Subcutaneous abdominal adipose tissue (tissue), 5 donors: ENCODE data around the gene AQP5.

Experiments used
- H3K27ac ChIP-seq: one replicate; pipeline ENCODE4 v1.7.0; 2013; ENCODE audit warnings: low read depth, mild to moderate bottlenecking, inconsistent platforms, low read length, moderate library complexity
- H3K27me3 ChIP-seq, 5 donors: one replicate each; pipeline ENCODE4 v1.7.0; 2013; ENCODE audit warnings: low read length in 5 of 5, inconsistent platforms in 1 of 5; ENCODE audit not compliant: control insufficient read depth in 5 of 5, insufficient read depth in 4 of 5
- H3K36me3 ChIP-seq, 5 donors: one replicate each; pipeline ENCODE4 v1.7.0; 2013; ENCODE audit warnings: low read length in 5 of 5; ENCODE audit not compliant: control insufficient read depth in 5 of 5, insufficient read depth in 5 of 5
- H3K4me1 ChIP-seq, 5 donors: one replicate each; pipeline ENCODE4 v1.7.0; 2013; ENCODE audit warnings: low read length in 5 of 5, mild to moderate bottlenecking in 3 of 5, moderate library complexity in 1 of 5; ENCODE audit not compliant: control insufficient read depth in 5 of 5, insufficient read depth in 5 of 5
- H3K4me3 ChIP-seq, 5 donors: one replicate each; pipeline ENCODE4 v1.7.0; 2013; ENCODE audit warnings: low read length in 5 of 5, low read depth in 1 of 5
- H3K9ac ChIP-seq, 5 donors: one replicate each; pipeline ENCODE4 v1.7.0; 2013; ENCODE audit warnings: low read length in 5 of 5, mild to moderate bottlenecking in 4 of 5, moderate library complexity in 3 of 5
- H3K9me3 ChIP-seq, 5 donors: one replicate each; pipeline ENCODE4 v1.7.0; 2013; ENCODE audit warnings: low read length in 5 of 5; ENCODE audit not compliant: control insufficient read depth in 5 of 5
- donor health status: healthy.
- donor health status: healthy.
- donor health status: healthy.
- donor health status: healthy.
- donor health status: healthy.

The AQP5 gene

DNA sequence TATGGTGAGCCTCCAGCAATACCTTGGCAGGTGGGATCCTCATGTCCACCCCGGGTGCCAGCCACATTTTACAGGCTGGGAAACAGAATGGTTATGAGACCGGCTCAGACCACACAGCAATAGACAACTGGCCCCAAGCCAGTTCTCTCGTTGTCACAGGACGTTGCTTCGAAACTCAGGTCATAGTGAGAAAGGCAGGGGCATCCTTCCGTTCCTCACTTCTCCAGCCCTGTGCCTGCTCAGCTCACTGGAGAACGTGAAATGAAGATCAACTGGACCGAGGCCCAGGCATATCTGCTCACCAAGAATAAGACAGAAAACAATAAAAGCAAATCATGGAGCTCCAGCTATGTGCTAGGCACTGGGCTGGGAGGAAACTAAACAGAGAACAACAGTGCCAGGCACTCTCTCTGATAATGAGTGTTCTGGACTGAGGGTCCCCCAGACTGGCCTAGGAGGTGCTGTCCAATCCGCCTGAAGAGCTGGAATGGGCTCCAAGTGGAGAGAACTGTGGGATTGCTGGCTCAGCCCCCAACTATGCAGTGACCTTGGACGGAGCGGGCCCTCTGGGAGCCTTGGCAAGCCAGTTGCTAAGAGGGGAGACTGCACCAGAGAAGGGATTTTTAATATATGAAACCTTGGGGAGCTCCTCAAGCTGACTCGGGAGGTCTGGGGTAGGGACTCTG, 39.2 kb upstream of the AQP5 start:
- Histone ChIP-seq H3K9me3 (no peaks in the 10 kb centered on the region), H3K36me3 (no peaks in the 10 kb centered on the region), H3K9ac (no peak overlapping the region), H3K4me3 (no peak overlapping the region), H3K4me1 (peaks cover 8 to 33% (median 27%) of the 10 kb centered on the region in 5 donors), H3K27me3 (peaks cover 0 to 5% (median 2%) of the 10 kb centered on the region in 5 donors), H3K27ac (peak overlapping the region; percentile 0)

DNA sequence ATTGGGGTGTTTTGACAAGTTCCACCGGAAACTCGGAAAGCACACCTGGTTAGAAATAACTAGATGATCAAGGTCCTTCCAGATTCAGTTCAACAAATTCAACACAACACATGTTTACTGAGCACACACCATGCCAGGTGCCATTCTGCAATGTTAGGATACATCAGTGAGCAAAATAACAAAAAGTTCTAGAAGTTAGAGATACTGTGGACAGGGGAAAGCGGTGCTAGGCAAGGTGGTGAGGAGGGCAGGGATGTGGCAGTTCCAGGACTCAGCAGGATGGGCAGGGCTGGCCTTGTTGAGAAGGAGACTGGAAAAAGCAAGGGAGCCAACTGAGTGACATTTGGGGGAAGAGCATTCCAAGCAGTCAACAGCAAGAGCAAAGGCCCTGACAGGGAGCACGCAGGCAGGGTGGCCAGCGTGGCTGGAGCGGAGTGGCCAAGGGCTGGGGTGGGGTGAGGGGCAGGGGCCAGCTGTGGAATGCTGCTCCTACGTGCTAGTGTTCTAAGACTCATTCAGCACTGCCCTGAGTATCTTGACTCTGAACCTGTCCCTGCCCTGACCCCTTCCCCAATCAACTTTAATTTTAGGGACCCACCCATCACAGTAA, 38.5 kb upstream of the AQP5 start:
- Histone ChIP-seq H3K36me3 (no peaks in the 10 kb centered on the region), H3K9ac (no peak overlapping the region), H3K27ac (peak overlapping the region; percentile 54), H3K4me1 (peaks cover 8 to 33% (median 27%) of the 10 kb centered on the region in 5 donors), H3K4me3 (no peak overlapping the region), H3K27me3 (no peaks in the 10 kb centered on the region), H3K9me3 (no peaks in the 10 kb centered on the region)

DNA sequence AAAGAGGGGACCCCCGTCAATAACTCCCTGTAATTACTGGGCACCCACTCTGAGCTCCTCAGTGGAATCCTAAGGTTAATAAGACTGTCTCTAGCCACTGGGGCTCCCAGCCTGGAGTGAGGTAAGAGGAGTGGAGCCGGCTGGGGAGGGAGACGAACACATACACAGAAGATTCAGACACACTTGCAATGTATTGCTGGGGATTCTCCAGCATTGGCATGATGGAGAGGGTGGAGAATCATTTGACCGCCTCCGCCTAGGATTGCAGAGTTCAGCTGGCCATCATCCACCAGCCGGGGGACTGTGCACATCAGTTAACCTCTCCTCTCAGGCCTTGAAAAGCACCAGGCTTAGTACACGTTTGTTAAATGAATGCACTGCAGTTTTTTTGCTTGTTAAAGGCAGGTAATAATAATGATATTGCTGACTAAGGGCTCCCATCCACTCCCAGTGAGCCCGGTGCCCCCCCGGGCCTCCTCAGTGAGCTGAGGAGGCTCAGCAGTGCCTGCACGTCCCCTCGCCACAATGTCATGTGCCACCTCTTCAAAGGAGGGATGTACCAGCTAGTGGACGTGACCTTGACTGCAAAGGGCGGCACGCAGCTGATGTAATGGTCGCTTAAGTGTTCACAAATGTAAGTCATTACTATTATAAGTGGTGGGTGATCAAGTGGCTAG, 37.7 kb upstream of the AQP5 start:
- H3K4me1 ChIP-seq, result peaks cover 8 to 33% (median 27%) of the 10 kb centered on the region in 5 donors
- H3K27me3 ChIP-seq, result no peaks in the 10 kb centered on the region
- no peak overlapping the region for H3K4me3 ChIP-seq
- H3K9me3 ChIP-seq, result no peaks in the 10 kb centered on the region
- H3K9ac ChIP-seq, result no peak overlapping the region
- H3K36me3 ChIP-seq, result no peaks in the 10 kb centered on the region
- peak overlapping the region; percentile 54 for H3K27ac ChIP-seq

DNA sequence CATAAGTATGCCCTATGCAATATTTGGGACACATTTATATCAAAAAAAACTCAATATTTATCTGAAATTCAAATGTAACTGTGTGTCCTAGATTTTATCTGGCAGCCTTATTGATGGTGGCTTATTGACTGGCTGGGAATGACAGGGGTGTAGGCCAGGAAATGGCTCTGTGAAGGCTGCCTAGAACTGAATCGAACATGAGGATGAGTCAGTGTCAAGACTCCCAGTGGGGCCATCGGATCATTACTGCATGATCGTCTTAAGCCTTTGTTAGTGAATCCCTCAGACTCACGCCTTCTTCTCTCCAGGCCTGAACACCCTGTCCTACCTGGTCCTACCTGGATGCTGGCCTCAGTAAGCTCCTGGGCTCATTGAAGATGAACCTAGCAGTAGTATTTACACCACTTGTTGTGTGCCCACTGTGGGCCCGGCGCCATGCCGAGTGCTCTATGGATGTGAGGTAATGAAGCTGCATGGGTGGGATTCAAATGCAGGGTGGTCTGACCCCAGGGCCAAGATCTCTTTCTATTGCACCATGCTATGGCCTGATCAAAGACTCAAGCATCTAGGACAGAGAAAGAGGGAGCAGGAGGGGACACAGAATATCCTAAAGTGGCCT, 36.9 kb upstream of the AQP5 start:
- Histone ChIP-seq H3K4me1 (peaks cover 8 to 33% (median 27%) of the 10 kb centered on the region in 5 donors), H3K27me3 (peaks cover 0 to 2% (median 0%) of the 10 kb centered on the region in 5 donors), H3K9me3 (no peaks in the 10 kb centered on the region), H3K4me3 (no peak overlapping the region), H3K9ac (no peak overlapping the region), H3K36me3 (no peaks in the 10 kb centered on the region), H3K27ac (no peak overlapping the region)

DNA sequence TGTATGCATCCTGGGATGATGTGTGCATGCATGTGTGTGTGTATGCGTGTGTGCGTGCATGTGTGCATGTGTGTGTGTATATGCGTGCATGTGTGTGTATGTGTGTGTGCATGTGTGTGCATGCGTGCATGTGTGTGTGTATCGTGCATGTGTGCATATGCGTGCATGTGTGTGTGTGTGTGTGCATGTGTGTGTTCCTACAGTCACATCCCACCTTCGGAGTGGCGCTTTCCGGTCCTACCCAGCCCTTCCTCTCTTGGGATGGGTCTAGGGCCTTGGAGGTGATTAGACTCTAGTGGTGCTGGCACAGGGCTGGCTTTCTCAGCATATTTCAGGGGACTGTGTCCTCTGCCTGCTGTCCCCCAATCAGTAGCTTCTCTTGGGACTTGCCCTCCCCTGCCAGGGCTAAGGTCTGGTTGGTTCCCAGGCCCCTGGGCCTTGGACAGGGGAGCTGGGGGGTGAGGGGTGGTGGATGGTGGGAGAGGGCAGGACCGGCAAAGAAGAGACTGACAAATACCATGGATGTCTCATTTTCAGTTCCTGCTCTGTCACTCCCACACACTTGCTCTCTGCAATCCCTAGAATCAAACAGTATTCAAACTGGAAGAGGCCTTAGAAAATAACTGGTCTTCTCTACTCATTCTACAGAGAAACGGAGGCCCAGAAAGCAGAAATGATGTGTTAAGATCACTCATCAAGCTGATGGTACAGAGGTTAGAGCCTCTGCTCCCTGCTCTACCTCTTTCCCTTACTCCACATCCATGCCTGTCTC, 36.1 kb upstream of the AQP5 start:
- Histone ChIP-seq H3K27me3 (peaks cover 0 to 3% (median 0%) of the 10 kb centered on the region in 5 donors), H3K36me3 (no peaks in the 10 kb centered on the region), H3K4me1 (peaks cover 8 to 29% (median 27%) of the 10 kb centered on the region in 5 donors), H3K4me3 (no peak overlapping the region), H3K27ac (no peak overlapping the region), H3K9ac (no peak overlapping the region), H3K9me3 (no peaks in the 10 kb centered on the region)

DNA sequence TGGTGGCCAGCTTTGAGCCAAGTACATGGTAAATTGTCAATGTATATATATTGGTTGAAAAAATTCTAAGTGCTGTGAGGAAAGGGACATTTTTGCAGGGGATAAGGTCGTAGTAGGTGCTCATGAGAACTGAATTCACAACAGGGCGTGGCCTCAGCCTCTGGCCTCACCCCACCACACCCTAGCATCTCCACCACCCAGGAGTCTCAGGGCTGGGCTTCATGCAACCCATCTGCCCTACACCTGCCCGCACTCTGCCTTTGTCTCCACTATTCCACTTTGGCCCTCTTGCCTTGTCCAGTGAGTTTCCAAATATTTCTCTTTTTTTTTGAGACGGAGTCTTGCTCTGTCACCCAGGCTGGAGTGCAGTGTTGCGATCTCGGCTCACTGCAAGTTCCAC, 33.2 kb upstream of the AQP5 start:
- Histone ChIP-seq H3K36me3 (no peaks in the 10 kb centered on the region), H3K27ac (no peak overlapping the region), H3K9ac (no peak overlapping the region), H3K9me3 (no peaks in the 10 kb centered on the region), H3K4me1 (peaks cover 0 to 15% (median 10%) of the 10 kb centered on the region in 5 donors), H3K4me3 (no peak overlapping the region), H3K27me3 (peaks cover 0 to 3% (median 0%) of the 10 kb centered on the region in 5 donors)

DNA sequence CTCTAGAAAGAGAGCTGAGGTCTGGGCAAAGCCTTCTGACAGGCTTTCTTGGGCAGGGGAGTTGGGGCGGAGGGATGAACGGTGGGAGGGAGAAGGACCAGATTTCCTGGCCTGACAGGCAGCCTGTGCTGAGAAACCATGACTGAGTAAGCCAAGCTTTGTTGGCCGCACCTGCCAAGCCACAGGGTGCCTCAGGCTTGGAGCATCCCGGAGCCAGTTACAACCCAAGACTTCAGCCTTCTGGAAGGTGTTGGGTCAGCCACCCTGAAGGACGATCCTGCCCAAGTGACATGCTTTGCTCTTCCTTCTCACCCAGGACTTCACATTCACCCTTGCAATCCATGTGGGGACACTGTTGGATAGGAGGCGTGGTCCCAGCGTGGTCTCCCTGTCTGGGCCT, 32.1 kb upstream of the AQP5 start:
- Histone ChIP-seq H3K36me3 (no peaks in the 10 kb centered on the region), H3K9ac (no peak overlapping the region), H3K27me3 (peaks cover 0 to 3% (median 0%) of the 10 kb centered on the region in 5 donors), H3K27ac (no peak overlapping the region), H3K9me3 (no peaks in the 10 kb centered on the region), H3K4me1 (peaks cover 0 to 6% (median 3%) of the 10 kb centered on the region in 5 donors), H3K4me3 (no peak overlapping the region)

DNA sequence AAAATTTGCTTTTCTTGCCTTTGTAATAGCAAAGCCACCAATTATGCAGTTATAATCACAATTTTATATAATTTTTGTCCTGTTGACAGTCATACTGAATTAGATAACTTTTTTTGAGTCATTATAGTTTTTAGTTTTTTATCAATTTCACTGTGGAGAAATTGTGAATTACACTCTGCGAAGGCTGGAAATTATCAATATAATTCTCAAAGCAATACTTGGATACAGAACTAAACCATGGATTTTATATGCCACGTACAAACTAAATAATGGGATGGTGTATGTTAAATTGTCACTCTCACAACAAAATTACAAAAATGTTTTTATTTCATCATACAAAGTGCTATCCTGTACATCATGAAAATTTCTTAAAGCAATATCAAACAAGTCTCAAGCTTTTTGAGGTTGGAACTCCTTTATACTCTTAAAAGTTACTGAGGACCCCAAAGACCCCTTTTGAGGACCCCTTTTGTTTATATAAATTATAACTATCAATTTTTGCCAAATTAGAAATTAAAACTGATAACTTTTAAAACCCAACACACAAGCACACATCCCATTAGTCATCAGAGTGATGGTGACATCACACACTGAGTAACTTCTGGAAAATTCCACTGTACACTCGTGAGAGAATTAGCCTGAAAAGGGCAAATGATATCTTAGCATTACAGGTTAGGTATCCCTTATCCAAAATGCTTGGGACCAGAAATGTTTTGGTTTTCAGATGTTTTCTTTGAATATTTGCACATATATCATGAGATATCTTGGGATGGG, 31.0 kb upstream of the AQP5 start:
- no peaks in the 10 kb centered on the region for H3K36me3 ChIP-seq
- no peaks in the 10 kb centered on the region for H3K4me1 ChIP-seq
- H3K9me3 ChIP-seq, result no peaks in the 10 kb centered on the region
- H3K9ac ChIP-seq, result no peak overlapping the region
- H3K4me3 ChIP-seq, result no peak overlapping the region
- no peak overlapping the region for H3K27ac ChIP-seq
- H3K27me3 ChIP-seq, result peaks cover 0 to 3% (median 0%) of the 10 kb centered on the region in 5 donors

DNA sequence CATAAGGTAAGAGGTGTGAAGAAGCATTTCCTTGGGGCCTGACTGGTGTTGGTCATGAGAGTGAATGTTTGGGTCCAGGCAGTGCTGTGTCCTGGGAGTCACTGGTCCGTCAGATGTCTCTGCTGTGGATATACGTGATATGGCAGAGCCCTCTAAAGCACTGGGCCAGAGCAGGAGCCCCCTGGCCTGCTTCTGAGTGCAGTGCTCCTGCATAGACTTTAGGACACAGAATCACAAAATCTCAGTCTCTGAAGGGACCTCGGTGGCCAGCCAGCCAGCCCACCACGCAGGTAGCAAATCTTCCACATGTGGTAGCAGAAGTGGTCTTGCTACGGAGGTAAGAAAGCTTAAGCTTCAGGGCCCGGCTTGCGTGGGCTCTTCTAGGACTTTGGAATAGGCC, 29.6 kb upstream of the AQP5 start:
- H3K36me3 ChIP-seq, result no peaks in the 10 kb centered on the region
- H3K4me1 ChIP-seq, result no peaks in the 10 kb centered on the region
- no peak overlapping the region for H3K9ac ChIP-seq
- H3K27me3 ChIP-seq, result peaks cover 0 to 3% (median 0%) of the 10 kb centered on the region in 5 donors
- H3K9me3 ChIP-seq, result no peaks in the 10 kb centered on the region
- no peak overlapping the region for H3K27ac ChIP-seq
- H3K4me3 ChIP-seq, result no peak overlapping the region
